SK-N-SH (cell line): ENCODE measurements around the gene PTGDR2. TPM values are rescaled to one million over a fixed set of nuclear protein-coding genes. Genes with fewer than 3 reads are reported as not detected.

Source experiments
- CTCF ChIA-PET: fragments of 300-600, 350-600 bp; formaldehyde crosslinking; extraction: SDS; loops from one replicate; lab custom pipeline; 2021; lab: Yijun Ruan, JAX
- POLR2A ChIA-PET: fragments of 350-600 bp; sonication (Branson Sonifier 250); formaldehyde crosslinking; extraction: SDS; loops from one replicate; lab custom pipeline; 2020; ENCODE audit warnings: antibody characterized with exemption, inconsistent platforms; lab: Yijun Ruan, JAX
- DNase-seq: peaks from one replicate; pipeline ENCODE4 v3.0.0; 2012
- H2AFZ ChIP-seq: fragments of 200-600 bp; sonication (generic); 2 replicates; pipeline ENCODE4 v1.8.1; 2016; ENCODE audit warnings: antibody characterized with exemption, mild to moderate bottlenecking, low read depth
- H3F3A ChIP-seq: fragments of 200-600 bp; sonication (generic); replicated peaks from 2 replicates; pipeline ENCODE3; 2016; ENCODE audit warnings: antibody characterized with exemption, mild to moderate bottlenecking; ENCODE audit not compliant: insufficient read depth
- H3K27ac ChIP-seq, 2 experiments: fragments of 200-500 bp in 1 of 2; fragments of 200-600 bp in 1 of 2; sonication (Bioruptor generic) in 1 of 2; sonication (generic), shearing (Covaris generic) in 1 of 2; 2 replicates each; pipeline versions ENCODE4 v1.5.1 to v1.6.1; 2014 to 2016; ENCODE audit warnings: low read depth in 2 of 2, inconsistent platforms in 1 of 2, low read length in 1 of 2, mild to moderate bottlenecking in 1 of 2, mixed read lengths in 1 of 2
- H3K27me3 ChIP-seq: fragments of 200-600 bp; sonication (generic), shearing (Covaris generic); 2 replicates; pipeline ENCODE4 v1.6.1; 2016; ENCODE audit warnings: mixed run types; ENCODE audit not compliant: insufficient read depth
- H3K36me3 ChIP-seq, 2 experiments: fragments of 200-500 bp in 1 of 2; fragments of 200-600 bp in 1 of 2; sonication (Bioruptor generic) in 1 of 2; sonication (generic) in 1 of 2; replicated peaks in 1 of 2; 2 replicates each; pipeline versions ENCODE3 to v1.5.1; 2014 to 2016; ENCODE audit warnings: low read length in 1 of 2, mild to moderate bottlenecking in 1 of 2; ENCODE audit not compliant: insufficient read depth in 2 of 2, control insufficient read depth in 1 of 2
- H3K4me1 ChIP-seq, 2 experiments: fragments of 200-500 bp in 1 of 2; fragments of 200-600 bp in 1 of 2; sonication (Bioruptor generic) in 1 of 2; sonication (generic), shearing (Covaris generic) in 1 of 2; 2 replicates each; pipeline versions ENCODE4 v1.5.1 to v1.6.1; 2014 to 2016; ENCODE audit warnings: low read depth in 1 of 2, low read length in 1 of 2, mixed run types in 1 of 2; ENCODE audit not compliant: insufficient read depth in 2 of 2, control insufficient read depth in 1 of 2
- H3K4me2 ChIP-seq: fragments of 200-600 bp; sonication (generic), shearing (Covaris generic); 2 replicates; pipeline ENCODE4 v1.6.1; 2017; ENCODE audit warnings: mixed run types
- H3K4me3 ChIP-seq, 2 experiments: fragments of 200-500 bp in 1 of 2; fragments of 200-600 bp in 1 of 2; sonication (Bioruptor generic) in 1 of 2; sonication (generic), shearing (Covaris generic) in 1 of 2; 2 replicates each; pipeline versions ENCODE4 v1.5.1 to v1.8.1; 2014 to 2016; ENCODE audit warnings: low read depth in 2 of 2, inconsistent platforms in 1 of 2, low read length in 1 of 2, mild to moderate bottlenecking in 1 of 2, mixed read lengths in 1 of 2, moderate library complexity in 1 of 2
- H3K79me2 ChIP-seq: fragments of 200-600 bp; sonication (generic); 2 replicates; pipeline ENCODE4 v1.8.1; 2017; ENCODE audit warnings: mild to moderate bottlenecking; ENCODE audit not compliant: insufficient read depth
- H3K9ac ChIP-seq: fragments of 200-600 bp; sonication (generic); 2 replicates; pipeline ENCODE4 v1.6.1; 2017; ENCODE audit warnings: mixed run types
- H3K9me2 ChIP-seq: fragments of 200-600 bp; sonication (generic); 2 replicates; pipeline ENCODE4 v1.6.1; 2017; ENCODE audit warnings: mixed run types
- H3K9me3 ChIP-seq: fragments of 200-600 bp; sonication (generic); 2 replicates; pipeline ENCODE4 v1.6.1; 2017; ENCODE audit warnings: mixed run types, mild to moderate bottlenecking, moderate library complexity
- H4K20me1 ChIP-seq: fragments of 200-600 bp; sonication (generic); 2 replicates; pipeline ENCODE4 v1.6.1; 2017; ENCODE audit warnings: mild to moderate bottlenecking, mixed run types; ENCODE audit not compliant: insufficient read depth
- CHD2 ChIP-seq: fragments of 150-350 bp; IDR thresholded peaks from 2 replicates; pipeline ENCODE4 v1.6.1; 2018; ENCODE audit warnings: low read length; ENCODE audit not compliant: partially characterized antibody
- ELF1 ChIP-seq: IDR thresholded peaks from 2 replicates; pipeline ENCODE4 v1.4.0; 2012
- GABPA ChIP-seq: IDR thresholded peaks from 2 replicates; pipeline ENCODE4 v1.4.0; 2012; ENCODE audit warnings: low read depth, mild to moderate bottlenecking
- MEF2A ChIP-seq: IDR thresholded peaks from 2 replicates; pipeline ENCODE4 v1.4.0; 2012; ENCODE audit warnings: low read depth, borderline replicate concordance
- MXI1 ChIP-seq: IDR thresholded peaks from 2 replicates; pipeline ENCODE4 v1.6.1; 2012; ENCODE audit warnings: mild to moderate bottlenecking, low read depth, low read length, improper control_type of control experiment
- NFIC ChIP-seq: IDR thresholded peaks from 2 replicates; pipeline ENCODE4 v1.4.0; 2012; ENCODE audit warnings: borderline replicate concordance
- NRF1 ChIP-seq: IDR thresholded peaks from 2 replicates; pipeline ENCODE4 v1.6.1; 2012; ENCODE audit warnings: low read depth, mild to moderate bottlenecking, low read length
- POLR2AphosphoS5 ChIP-seq: IDR thresholded peaks from 2 replicates; pipeline ENCODE4 v1.6.1; 2012; ENCODE audit warnings: low read depth, low read length
- RAD21 ChIP-seq: IDR thresholded peaks from 2 replicates; pipeline ENCODE4 v1.6.1; 2012; ENCODE audit warnings: mild to moderate bottlenecking, low read length
- RCOR1 ChIP-seq: fragments of 150-350 bp; IDR thresholded peaks from 2 replicates; pipeline ENCODE4 v1.6.1; 2017; ENCODE audit warnings: antibody characterized with exemption, low read length
- RFX5 ChIP-seq: IDR thresholded peaks from 2 replicates; pipeline ENCODE4 v1.6.1; 2012; ENCODE audit warnings: mild to moderate bottlenecking, improper control_type of control experiment, low read length
- SIN3A ChIP-seq: IDR thresholded peaks from 2 replicates; pipeline ENCODE4 v1.6.1; 2012; ENCODE audit warnings: low read depth, mild to moderate bottlenecking, low read length, moderate library complexity, borderline replicate concordance
- SMC3 ChIP-seq: IDR thresholded peaks from 2 replicates; pipeline ENCODE4 v1.6.1; 2012; ENCODE audit warnings: low read depth, low read length, improper control_type of control experiment
- TCF12 ChIP-seq: IDR thresholded peaks from 2 replicates; pipeline ENCODE4 v1.4.0; 2012
- WGBS: methylation state at CpG from one replicate; pipeline ENCODE4 v1.1.6; 2017; ENCODE audit warnings: low lambda C conversion rate; 5-methylcytosine and 5-hydroxymethylcytosine counted together
- polyA plus RNA-seq, 3 experiments: library from polyadenylated mRNA; depleted of rRNA; stranded (reverse); fragments of >200 nt; gene quantifications; 2 replicates each; pipeline ENCODE4 v1.2.3, GENCODE V29; 2012
- TF ChIP-seq, protein P1 (sequence below): fragments of 200-600 bp; sonication (generic); IDR thresholded peaks from 2 replicates; pipeline ENCODE4 v1.6.1; 2017; ENCODE audit warnings: antibody characterized with exemption, mild to moderate bottlenecking, moderate library complexity
- TF ChIP-seq, protein P2 (sequence below): IDR thresholded peaks from 2 replicates; pipeline ENCODE4 v1.6.1; 2012; ENCODE audit warnings: mild to moderate bottlenecking, low read depth, low read length, moderate library complexity
- TF ChIP-seq, protein P3 (sequence below): IDR thresholded peaks from 2 replicates; pipeline ENCODE4 v1.4.0; 2012; ENCODE audit warnings: low read depth, borderline replicate concordance
- TF ChIP-seq, protein P4 (sequence below): IDR thresholded peaks from 2 replicates; pipeline ENCODE4; 2012

PTGDR2 gene
- polyA plus RNA-seq, 1 of the 3 experiments (the other 2 are of a cell fraction) = 0.02 TPM

DNA sequence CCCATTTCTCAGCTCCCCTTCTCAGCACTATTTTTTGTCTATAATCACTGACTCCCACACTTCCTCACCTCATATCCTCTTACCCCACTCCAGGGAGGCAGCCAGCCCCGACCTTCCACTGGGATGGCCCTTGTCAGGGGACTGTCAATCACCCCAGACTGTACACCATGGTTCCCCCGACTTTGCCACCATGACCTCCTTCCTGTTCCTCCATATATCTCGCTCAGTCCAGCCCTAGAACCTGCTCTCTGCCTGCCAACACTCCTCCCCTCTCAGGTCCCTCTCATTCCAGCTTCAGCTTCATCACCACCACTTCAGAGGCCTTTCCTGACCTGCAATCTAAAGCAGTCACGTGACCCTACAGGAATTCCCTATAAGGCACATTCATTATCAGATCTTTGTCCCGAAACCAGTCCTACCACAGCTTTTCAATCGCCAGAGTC, 34.1 kb upstream of the PTGDR2 start:
- no peak overlapping the region for H2AFZ ChIP-seq
- H3K79me2 ChIP-seq = no peaks in the 10 kb centered on the region
- H3K27ac ChIP-seq = no peak overlapping the region
- H3K9ac ChIP-seq = no peak overlapping the region
- no peak overlapping the region for H3K4me2 ChIP-seq
- H3K36me3 ChIP-seq = peaks cover 17 to 26% of the 10 kb centered on the region in 2 experiments
- TF ChIP-seq ELF1 (no peak), TCF12 (no peak), RAD21 (no peak), NFIC (no peak), GABPA (no peak), NRF1 (no peak), RFX5 (no peak), SMC3 (no peak), SIN3A (no peak)
- TF ChIP-seq, protein P1, sequence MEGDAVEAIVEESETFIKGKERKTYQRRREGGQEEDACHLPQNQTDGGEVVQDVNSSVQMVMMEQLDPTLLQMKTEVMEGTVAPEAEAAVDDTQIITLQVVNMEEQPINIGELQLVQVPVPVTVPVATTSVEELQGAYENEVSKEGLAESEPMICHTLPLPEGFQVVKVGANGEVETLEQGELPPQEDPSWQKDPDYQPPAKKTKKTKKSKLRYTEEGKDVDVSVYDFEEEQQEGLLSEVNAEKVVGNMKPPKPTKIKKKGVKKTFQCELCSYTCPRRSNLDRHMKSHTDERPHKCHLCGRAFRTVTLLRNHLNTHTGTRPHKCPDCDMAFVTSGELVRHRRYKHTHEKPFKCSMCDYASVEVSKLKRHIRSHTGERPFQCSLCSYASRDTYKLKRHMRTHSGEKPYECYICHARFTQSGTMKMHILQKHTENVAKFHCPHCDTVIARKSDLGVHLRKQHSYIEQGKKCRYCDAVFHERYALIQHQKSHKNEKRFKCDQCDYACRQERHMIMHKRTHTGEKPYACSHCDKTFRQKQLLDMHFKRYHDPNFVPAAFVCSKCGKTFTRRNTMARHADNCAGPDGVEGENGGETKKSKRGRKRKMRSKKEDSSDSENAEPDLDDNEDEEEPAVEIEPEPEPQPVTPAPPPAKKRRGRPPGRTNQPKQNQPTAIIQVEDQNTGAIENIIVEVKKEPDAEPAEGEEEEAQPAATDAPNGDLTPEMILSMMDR = no peak
- TF ChIP-seq, protein P2, sequence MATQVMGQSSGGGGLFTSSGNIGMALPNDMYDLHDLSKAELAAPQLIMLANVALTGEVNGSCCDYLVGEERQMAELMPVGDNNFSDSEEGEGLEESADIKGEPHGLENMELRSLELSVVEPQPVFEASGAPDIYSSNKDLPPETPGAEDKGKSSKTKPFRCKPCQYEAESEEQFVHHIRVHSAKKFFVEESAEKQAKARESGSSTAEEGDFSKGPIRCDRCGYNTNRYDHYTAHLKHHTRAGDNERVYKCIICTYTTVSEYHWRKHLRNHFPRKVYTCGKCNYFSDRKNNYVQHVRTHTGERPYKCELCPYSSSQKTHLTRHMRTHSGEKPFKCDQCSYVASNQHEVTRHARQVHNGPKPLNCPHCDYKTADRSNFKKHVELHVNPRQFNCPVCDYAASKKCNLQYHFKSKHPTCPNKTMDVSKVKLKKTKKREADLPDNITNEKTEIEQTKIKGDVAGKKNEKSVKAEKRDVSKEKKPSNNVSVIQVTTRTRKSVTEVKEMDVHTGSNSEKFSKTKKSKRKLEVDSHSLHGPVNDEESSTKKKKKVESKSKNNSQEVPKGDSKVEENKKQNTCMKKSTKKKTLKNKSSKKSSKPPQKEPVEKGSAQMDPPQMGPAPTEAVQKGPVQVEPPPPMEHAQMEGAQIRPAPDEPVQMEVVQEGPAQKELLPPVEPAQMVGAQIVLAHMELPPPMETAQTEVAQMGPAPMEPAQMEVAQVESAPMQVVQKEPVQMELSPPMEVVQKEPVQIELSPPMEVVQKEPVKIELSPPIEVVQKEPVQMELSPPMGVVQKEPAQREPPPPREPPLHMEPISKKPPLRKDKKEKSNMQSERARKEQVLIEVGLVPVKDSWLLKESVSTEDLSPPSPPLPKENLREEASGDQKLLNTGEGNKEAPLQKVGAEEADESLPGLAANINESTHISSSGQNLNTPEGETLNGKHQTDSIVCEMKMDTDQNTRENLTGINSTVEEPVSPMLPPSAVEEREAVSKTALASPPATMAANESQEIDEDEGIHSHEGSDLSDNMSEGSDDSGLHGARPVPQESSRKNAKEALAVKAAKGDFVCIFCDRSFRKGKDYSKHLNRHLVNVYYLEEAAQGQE = no peak
- peaks cover 0 to 11% of the 10 kb centered on the region in 2 experiments; a peak in 1 of 4 replicates for H3K4me1 ChIP-seq
- H3K9me3 ChIP-seq = no peaks in the 10 kb centered on the region
- no peaks in the 10 kb centered on the region for H4K20me1 ChIP-seq
- 72% methylated on average over 6 of the region's 6 CpGs for WGBS
- DNase-seq = no peak
- H3F3A ChIP-seq = peaks cover 3% of the 10 kb centered on the region
- POLR2A ChIA-PET = no interaction called here
- CTCF ChIA-PET = interaction anchor here (1.2 to 21.9 kb wide), 4 partner anchors 8 to 240 kb away, joined by 3 to 550 read pairs (median 42); partner anchors contain the start of gene CCDC86
- H3K27me3 ChIP-seq = no peaks in the 10 kb centered on the region
- H3K4me3 ChIP-seq = no peak overlapping the region
- no peaks in the 10 kb centered on the region for H3K9me2 ChIP-seq

DNA sequence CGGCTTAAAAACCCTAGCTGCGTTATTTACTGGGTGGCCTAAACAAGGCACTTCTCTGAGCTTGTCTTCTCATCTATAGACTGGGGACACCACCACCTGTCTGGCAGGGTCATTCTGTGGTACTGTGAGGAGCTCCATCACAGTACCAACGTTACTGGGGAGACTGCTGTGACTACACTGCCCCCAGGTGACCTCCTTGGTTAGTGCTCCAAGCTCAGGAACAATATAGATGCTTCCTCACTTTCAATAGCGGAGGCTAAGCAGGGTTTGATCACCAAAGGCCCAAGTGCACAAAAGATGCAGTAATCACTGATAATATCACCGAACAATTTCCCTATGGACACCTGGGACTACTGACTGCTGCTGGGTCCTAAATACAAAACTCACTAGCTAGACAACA, 31.8 kb upstream of the PTGDR2 start:
- Histone ChIP-seq H4K20me1 (no peaks in the 10 kb centered on the region), H3K4me2 (no peak overlapping the region), H3K4me3 (no peak overlapping the region; a peak in 1 of 4 replicates), H3K9me2 (no peaks in the 10 kb centered on the region), H3K9ac (no peak overlapping the region), H3K4me1 (peaks cover 0 to 11% of the 10 kb centered on the region in 2 experiments; a peak in 1 of 4 replicates), H2AFZ (no peak overlapping the region), H3K9me3 (no peaks in the 10 kb centered on the region), H3K27ac (no peak overlapping the region), H3K79me2 (no peaks in the 10 kb centered on the region), H3F3A (peaks cover 3% of the 10 kb centered on the region), H3K27me3 (no peaks in the 10 kb centered on the region), H3K36me3 (peaks cover 0 to 11% of the 10 kb centered on the region in 2 experiments)
- WGBS = 73% methylated on average over 5 of the region's 5 CpGs
- TF ChIP-seq ELF1 (no peak), MEF2A (no peak), SMC3 (peak; percentile 83), POLR2AphosphoS5 (no peak), RCOR1 (no peak), RAD21 (peak; percentile 82), CHD2 (peak; percentile 17), MXI1 (no peak)
- TF ChIP-seq, protein P1 = peak; percentile 67
- TF ChIP-seq, protein P3, sequence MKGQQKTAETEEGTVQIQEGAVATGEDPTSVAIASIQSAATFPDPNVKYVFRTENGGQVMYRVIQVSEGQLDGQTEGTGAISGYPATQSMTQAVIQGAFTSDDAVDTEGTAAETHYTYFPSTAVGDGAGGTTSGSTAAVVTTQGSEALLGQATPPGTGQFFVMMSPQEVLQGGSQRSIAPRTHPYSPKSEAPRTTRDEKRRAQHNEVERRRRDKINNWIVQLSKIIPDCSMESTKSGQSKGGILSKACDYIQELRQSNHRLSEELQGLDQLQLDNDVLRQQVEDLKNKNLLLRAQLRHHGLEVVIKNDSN = no peak
- TF ChIP-seq, protein P4, sequence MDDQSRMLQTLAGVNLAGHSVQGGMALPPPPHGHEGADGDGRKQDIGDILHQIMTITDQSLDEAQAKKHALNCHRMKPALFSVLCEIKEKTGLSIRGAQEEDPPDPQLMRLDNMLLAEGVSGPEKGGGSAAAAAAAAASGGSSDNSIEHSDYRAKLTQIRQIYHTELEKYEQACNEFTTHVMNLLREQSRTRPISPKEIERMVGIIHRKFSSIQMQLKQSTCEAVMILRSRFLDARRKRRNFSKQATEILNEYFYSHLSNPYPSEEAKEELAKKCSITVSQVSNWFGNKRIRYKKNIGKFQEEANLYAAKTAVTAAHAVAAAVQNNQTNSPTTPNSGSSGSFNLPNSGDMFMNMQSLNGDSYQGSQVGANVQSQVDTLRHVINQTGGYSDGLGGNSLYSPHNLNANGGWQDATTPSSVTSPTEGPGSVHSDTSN = no peak
- peak; percentile 63 for DNase-seq
- ChIA-PET CTCF (interaction anchor here (0.6 to 21.9 kb wide), 29 partner anchors 10 to 408 kb away, joined by 3 to 550 read pairs (median 5); partner anchors contain the start of genes CCDC86, PRPF19 and VWCE), POLR2A (interaction anchor here (1.7 kb wide), 1 partner anchor 56 kb away, joined by 9 read pairs; no protein-coding TSS in a partner anchor)
